GM18505 (cell line): ENCODE data around the gene TMPRSS4.
"Not testable (repeated sequence)": the region's sequence is repeated elsewhere in the genome, so short reads cannot be mapped to it uniquely, and the experiment has no call there.

Experiments
- ATAC-seq: cut with Tn5 transposase; IDR thresholded peaks from one replicate; pipeline ENCODE4 v1.9.1; 2021; ENCODE audit not compliant: unreplicated experiment
- POLR2A ChIP-seq: IDR thresholded peaks from 4 replicates; pipeline ENCODE4 v1.6.1; 2011; ENCODE audit warnings: borderline replicate concordance; ENCODE audit not compliant: insufficient read depth, insufficient read length; ENCODE audit errors: extremely low read depth

TMPRSS4 gene

GRCh38 chr11:118060081-118060661 lies 16.7 kb upstream of the TMPRSS4 start:
- no peak for ATAC-seq
- TF ChIP-seq POLR2A, result no peak

GRCh38 chr11:118060869-118061268 lies 16.0 kb upstream of the TMPRSS4 start:
- TF ChIP-seq POLR2A, result no peak
- no peak for ATAC-seq

GRCh38 chr11:118061586-118062125 lies 15.2 kb upstream of the TMPRSS4 start:
- TF ChIP-seq POLR2A, result no peak
- ATAC-seq, result no peak

- ATAC-seq, result not testable (repeated sequence)
Measured at GRCh38 chr11:118062181-118062580, 14.7 kb upstream of the TMPRSS4 start.

- not testable (repeated sequence) for ATAC-seq
Measured at GRCh38 chr11:118062631-118063030, 14.2 kb upstream of the TMPRSS4 start.

GRCh38 chr11:118064956-118065355 lies 11.9 kb upstream of the TMPRSS4 start:
- no peak for ATAC-seq
- no peak for TF ChIP-seq POLR2A

GRCh38 chr11:118065384-118065783 lies 11.5 kb upstream of the TMPRSS4 start:
- ATAC-seq, result no peak
- TF ChIP-seq POLR2A, result no peak

- TF ChIP-seq POLR2A, result no peak
- no peak for ATAC-seq
Measured at GRCh38 chr11:118067006-118067405, 9.9 kb upstream of the TMPRSS4 start.

- TF ChIP-seq POLR2A, result no peak
- no peak for ATAC-seq
Measured at GRCh38 chr11:118068206-118068944, 8.5 kb upstream of the TMPRSS4 start.

GRCh38 chr11:118068945-118069612 lies 7.8 kb upstream of the TMPRSS4 start:
- ATAC-seq, result no peak
- TF ChIP-seq POLR2A, result no peak

GRCh38 chr11:118071416-118072030 lies 5.4 kb upstream of the TMPRSS4 start:
- ATAC-seq, result no peak
- TF ChIP-seq POLR2A, result no peak

GRCh38 chr11:118073554-118073953 lies 3.3 kb upstream of the TMPRSS4 start:
- no peak for TF ChIP-seq POLR2A
- no peak for ATAC-seq

GRCh38 chr11:118074091-118074685 lies 2.7 kb upstream of the TMPRSS4 start:
- no peak for TF ChIP-seq POLR2A
- ATAC-seq, result no peak
